HuH-7.5 (cell line): ENCODE results near the gene RTN3.
"Not testable (repeated sequence)": the region's sequence is repeated elsewhere in the genome, so short reads cannot be mapped to it uniquely, and the experiment has no call there.

Experiments
- DNase-seq: peaks from one replicate; pipeline ENCODE4 v3.0.0; 2011; ENCODE audit warnings: low spot score

RTN3 gene

DNA sequence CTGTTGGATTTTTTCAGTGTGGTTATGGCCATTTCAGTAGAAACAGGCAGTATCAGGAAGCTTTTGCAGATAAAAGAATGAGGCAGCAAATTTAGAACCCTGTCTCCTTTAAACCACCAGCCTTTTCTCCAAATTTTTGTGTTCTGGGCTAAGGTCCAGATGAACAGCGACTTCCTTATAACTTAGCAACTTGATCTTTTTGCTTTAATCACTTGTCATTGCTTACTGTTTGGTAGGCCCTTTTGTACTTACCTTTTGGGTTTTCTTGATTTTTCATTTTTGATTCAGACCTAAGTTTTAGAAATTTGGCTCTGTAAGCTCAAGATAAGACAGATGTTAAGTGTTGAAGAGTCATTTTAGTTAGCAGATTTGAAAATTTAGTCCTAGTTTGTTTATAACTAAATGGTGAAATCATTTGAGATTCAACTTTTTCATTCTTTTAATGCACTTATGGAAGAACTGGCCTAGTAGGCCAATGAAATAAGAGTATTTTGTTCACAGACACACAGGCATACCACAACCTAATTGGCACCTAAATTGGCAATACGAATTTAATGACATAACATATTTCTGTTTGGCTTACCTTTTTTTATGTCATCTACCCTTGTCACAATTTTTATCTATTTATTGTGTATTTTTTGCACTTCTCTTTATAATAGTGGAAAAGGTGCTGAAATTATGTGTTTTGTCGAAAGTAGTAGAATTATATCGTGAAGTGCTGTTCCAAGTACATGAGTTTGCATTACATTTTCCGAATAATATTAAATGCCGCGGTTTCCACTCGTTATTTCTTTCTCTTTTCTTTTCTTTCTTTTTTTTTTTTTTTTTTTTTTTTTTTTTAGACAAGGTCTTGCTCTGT is 2.1 kb downstream of the RTN3 start:
- DNase-seq = no peak

DNA sequence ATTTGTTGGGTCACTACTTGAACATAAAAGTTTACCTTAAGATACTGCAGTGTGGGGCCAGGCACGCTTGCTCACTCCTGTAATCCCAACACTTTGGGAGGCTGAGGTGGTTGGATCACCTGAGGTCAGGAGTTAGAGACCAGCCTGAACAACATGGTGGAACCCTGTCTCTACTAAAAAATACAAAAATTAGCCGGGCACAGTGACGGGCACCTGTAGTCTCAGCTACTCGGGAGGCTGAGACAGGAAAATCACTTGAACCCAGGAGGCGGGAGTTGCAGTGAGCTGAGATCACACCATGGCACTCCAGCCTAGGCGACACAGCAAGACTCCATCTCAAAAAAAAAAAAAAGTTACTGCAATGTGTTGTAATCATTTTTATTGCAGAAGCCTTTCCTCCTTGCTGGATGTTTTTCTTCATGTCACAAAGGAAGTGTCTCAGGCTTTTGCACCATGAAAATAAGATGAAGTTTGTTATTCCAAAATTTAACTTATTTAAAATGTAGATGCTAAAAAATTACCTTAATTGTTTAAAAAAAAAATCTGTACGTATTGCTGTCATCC is 3.9 kb downstream of the RTN3 start:
- not testable (repeated sequence) for DNase-seq

DNA sequence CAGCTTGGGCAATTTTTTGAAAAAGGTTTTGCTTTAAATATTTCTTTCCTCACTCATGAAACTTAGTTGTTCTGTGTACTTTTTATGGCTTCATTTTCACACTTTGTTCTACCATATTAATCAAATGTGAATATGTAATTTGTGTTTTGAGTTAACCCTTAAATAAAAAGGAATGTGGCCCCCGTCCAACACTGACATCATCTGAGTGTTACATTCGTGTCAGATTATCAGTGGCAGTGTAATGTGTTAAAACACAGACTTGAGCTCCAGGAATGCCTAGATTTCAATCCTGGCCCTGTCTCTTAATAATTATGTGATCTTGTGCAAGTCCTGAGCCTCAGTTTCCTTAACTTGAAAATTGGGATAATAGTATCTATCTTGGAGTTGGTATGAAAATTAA is 5.6 kb downstream of the RTN3 start:
- peak; percentile 18 for DNase-seq

DNA sequence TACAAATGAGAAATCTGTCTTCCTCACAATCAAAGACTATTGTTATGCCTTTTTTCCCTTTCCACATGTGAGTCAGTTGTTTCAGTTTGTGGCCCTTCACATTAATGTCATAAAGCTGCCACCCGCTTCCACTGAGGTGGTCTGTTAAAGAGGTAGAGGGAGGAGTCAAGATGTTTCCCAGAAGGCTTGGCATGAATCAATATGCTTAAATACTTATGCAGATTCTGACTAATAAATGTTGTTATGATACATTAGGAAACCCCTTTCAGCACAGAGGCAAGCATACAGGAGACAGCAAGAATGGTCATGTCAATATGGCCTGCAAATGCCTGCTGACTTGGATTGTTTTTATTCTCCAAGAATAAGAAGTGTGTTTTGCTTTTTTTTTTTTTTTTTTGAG is 6.5 kb downstream of the RTN3 start:
- DNase-seq = peak; percentile 5

DNA sequence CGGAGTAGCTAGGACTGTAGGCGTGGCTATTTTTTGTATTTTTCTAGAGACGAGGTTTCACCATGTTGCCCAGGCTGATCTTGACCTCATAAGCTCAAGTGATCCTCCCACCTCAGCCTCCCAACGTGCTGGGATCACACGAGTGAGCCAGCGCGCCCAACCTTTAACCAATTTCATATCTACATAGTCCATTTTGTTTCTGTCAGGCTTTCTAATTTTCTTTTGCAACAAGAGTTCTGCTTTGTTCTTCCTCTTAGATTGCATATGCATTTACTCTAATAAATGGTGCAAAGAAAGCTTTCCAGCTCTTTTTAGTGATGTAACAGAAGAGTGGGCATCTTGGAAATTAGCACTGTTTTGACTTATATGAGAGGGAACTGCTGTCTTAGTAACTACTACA is 13.3 kb downstream of the RTN3 start:
- DNase-seq = no peak

DNA sequence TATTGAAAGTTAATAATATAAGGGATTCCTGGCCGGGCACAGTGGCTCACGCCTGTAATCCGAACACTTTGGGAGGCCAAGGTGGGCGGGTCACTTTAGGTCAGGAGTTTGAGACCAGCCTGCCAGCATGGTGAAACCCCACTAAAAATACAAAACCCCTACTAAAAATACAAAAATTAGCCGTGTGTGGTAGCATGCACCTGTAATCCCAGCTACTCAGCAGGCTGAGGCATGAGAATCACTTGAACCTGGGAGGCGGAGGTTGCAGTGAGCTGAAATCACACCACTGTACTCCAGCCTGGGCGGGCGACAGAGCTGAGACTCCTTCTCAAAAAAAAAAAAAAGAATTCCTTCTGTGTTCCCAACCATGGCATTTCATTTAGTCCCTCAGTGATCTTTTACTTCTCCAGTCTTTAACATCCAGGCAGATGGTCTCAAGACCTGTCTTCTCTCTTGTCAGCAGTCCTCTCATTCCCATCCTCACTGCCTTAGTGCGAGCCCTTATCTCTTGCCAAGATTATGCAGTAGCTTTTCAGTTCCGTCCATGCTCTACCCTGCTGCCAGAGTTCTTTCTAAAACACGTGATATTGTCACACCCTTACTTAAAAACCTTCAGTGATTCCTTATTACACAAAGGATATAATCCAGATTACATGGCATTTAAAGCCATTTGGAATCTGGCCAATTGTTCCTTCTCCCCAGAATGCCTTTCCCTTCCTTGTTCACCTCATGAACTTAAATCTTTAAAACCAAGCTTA is 17.9 kb downstream of the RTN3 start:
- no peak for DNase-seq

DNA sequence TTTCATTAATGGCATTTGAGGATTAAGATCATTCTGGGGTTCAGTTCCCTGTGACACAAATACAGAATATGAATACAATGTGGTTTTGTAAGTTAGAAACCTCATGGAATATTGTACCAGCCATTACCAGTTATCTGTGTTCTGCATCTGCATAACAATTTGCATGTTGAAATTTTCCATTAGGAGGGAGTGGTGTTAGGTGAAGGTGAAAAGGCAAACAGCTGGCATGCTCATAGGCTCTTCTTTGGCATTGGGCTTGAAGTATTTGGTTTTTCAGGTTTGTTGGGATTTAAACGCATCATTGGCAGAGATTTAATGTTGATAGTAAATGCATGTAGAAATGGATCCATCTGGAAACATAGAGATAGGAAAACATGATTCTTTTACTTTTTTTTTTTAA is 18.6 kb downstream of the RTN3 start:
- no peak for DNase-seq

DNA sequence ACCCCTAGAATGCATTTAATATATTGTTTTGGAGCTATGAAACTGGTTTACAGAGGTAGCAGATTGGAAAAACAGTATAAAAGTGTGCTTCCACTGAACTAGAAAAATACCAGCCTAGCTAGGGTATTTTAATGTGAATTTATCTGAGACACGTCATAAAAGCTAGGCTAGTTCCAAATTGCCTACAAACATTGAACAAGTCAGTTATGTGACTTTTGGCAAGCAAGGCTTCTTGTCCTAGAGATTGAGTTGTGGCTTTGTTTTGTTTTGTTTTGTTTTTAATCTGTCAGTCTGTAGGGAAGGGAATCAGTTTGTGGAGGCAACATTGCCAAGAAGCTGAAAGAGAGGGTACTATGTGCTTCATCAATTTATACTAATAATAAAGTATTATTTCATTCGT is 24.2 kb downstream of the RTN3 start:
- DNase-seq = no peak

DNA sequence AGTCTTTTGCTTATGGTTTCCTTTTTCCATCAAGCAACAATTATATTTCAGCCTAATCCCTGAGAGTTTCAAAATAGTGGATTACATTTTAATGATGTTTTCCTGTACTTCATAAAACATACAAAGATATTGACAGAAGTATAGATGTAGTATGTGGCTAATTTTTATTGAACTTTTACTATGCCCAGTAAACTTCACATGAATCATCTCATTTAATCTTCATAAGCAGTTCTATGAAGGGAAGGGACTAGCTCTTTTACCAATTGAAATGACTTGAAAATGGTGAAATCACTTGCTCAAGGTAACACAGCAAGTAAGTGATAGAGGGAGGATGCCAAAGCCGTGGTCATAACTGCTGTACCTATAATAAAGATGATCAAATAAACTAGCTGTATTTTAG is 27.5 kb downstream of the RTN3 start:
- DNase-seq = no peak

DNA sequence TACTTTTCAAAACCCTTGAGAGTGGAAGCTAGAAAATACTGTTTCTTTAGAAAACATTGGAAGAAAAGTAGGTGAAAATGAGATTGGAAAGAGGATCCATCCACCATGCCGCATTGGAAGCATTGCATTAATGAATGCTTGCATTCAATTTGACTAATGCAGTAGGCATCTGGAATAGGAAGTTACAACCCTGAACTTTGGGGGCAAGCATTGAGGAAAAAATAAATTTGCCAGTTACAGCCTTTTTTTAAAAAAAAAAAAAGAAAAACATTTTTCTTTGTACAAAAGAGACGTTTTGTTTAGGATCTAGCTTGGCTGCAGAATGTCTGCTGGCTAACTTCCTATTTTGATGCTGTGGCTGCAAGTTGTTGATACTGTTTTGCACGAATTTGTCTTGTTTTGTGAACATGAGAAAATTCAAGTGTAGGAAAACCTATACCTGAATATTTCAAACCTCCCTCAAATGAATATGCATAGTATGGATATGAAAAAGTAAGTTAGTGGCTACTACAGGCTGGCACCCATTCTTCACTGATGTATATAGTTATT is 28.1 kb downstream of the RTN3 start:
- DNase-seq = no peak

DNA sequence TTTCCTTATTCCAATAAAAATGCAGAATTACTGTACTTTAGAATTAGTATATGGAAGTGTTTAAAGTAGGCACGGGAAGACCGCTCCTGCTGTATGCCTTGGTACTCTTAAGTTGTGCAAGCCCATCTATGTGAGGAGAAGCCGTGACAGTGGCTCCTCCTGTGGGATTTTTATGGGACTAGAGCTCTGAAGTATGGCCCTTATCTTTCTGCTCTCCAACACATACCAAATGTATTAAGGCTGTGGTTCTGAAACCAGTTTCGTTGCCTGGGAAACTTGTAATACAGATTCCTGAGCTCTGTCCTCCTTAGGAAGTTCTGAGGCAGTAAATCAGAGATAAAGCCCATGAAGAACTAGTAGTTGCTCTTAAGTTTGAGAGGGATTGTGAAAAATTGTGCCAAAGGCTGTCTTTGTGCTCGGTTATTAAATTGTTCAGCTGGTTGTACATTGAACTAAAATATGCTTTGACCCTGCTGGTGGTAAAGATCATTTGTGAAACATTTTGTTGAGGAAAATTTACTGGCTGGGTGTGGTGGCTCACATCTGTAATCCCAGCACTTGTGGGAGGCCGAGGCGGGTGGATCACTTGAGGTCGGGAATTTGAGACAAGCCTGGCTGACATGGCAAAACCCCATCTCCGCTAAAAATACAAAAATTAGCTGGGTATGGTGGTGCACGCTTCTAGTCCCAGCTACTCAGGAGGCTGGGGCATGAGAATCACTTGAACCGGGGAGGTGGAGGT is 29.3 kb downstream of the RTN3 start:
- DNase-seq = no peak

DNA sequence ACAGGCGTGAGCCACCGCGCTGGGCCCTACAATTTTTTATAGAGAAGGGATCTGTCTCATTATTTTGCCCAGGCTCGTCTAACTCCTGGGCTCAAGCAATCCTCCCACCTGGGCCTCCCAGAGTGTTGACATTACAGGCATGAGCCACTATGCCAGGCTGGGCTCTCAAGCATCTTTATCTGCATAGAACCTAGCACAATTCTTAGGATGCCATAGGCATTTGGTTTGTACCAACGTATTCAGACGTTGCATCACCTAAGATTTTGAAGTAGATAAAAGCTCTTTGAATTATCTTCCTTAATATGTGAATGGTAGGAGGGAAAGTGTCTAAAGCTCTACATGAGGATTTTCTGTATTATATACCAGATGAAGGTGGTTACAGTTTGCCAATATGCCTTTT is 30.5 kb downstream of the RTN3 start:
- DNase-seq = no peak

DNA sequence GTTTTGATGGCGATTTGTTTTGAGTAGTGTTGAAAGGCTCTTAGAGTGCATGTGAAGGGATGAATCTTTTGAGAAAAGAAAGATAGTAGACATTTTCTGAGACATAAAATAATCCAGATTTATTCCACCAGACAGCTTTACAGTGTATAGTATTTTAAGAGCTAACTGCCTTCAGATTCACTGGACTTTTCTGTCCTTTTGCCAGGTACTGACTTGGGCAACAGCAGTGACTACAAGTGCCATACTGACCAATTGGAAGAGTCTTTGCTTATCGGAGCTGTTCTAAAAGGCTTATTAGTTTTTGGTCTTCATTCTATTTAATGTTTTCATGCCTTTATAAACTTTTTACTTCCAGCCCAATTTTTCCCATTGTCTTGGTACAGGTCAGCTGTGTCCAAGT is 32.5 kb downstream of the RTN3 start:
- DNase-seq = no peak

DNA sequence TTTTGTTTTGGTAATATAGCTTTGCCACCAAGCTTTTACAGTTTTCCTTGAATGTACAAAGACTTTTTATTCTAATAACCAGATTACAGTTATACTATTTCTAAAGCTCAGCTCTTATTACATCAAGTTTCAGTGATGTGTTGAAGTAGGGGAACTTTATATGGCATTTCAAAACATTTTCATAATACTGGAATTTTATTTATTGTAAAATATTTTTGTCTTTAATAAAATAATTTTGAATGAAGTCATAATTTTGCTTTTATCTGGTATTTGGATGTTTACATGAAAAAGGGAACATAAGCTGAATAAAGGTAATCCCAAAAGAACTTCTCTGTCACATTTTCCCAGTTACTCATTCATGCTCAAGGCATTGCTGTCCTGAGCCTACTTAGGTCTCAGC is 34.7 kb downstream of the RTN3 start:
- DNase-seq = no peak

DNA sequence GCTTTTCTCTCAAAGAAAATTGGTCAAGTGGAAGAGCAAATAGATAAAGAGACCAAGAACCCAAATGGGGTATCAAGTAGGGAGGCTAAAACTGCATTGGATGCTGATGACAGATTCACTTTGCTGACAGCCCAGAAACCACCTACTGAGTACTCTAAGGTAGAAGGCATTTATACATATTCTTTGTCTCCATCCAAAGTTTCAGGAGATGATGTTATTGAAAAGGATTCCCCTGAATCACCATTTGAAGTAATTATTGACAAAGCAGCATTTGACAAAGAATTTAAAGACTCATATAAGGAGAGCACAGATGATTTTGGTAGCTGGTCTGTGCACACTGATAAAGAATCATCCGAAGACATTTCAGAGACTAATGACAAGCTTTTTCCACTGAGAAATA is 37.7 kb downstream of the RTN3 start:
- no peak for DNase-seq

DNA sequence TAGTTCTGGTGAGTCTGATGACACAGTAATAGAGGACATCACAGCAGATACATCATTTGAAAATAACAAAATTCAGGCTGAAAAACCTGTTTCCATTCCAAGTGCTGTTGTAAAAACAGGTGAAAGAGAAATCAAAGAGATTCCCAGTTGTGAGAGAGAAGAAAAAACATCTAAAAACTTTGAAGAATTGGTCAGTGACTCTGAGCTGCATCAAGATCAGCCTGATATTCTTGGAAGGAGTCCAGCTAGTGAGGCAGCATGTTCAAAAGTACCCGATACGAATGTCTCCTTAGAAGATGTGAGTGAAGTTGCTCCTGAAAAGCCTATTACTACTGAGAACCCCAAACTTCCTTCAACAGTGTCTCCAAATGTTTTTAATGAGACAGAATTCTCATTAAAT is 38.7 kb downstream of the RTN3 start:
- no peak for DNase-seq

DNA sequence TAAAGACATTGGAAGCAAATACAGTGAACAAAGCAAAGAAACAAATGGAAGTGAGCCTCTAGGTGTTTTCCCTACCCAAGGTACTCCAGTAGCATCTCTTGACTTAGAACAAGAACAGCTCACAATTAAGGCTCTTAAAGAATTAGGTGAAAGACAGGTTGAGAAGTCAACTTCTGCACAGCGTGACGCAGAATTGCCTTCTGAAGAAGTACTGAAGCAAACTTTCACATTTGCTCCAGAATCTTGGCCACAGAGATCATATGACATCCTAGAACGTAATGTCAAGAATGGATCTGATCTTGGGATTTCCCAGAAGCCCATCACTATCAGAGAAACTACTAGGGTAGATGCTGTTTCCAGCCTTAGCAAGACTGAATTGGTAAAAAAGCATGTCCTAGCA is 39.3 kb downstream of the RTN3 start:
- DNase-seq = no peak

DNA sequence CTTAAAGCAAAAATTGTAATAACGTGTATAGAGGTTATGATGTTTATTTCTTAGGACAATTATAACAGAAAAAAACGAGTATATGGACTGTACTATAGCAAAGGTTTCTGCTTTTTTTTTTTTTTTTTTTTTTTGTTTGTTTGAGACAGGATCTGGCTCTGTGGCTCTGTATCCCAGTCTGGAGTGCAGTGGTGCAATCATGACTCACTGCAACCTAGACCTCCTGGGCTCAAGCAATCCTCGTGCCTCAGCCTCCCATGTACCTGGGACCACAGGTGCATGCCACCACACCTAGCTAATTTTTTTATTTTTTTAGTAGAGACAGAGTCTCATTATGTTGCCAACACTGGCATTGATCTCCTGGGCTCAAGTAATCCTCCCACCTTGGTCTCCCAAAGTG is 48.0 kb downstream of the RTN3 start:
- DNase-seq = no peak

DNA sequence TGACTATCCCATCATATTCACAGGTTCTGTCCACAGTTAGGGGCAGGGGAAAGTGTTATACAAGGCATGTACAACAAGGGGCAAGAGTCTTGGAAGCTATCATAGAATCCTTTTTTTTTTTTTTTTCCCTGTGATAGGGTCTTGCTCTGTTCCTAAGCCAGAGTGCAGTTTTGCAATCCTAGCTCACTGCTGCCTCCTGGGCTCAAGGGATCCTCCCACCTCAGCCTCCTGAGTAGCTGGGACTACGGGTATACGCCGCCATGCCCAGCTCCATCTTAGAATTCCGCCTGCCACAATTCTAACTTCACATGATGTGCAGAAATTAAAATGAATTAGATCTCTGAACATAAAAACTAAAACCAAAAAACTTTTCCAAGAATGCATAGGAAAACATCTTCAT is 55.6 kb downstream of the RTN3 start:
- no peak for DNase-seq

DNA sequence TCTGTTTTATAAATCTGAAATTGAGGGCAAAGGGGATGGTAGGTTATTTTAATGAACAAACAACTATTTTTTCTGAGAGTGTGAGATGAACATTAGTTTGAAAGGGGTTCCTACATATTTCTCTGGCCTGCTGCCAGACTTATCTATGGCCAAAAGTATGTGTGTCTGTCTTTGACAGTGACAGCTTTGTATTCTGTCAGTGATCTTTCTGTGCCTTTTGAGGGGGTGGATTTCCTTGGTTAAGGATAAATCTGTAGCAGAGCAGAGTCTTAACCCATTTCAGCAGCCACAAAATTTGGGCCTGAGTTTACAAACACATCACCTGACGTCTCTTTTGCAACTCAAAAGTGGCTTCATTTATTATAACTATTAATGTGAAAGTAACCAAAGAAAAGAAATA is 56.4 kb downstream of the RTN3 start:
- DNase-seq = no peak

DNA sequence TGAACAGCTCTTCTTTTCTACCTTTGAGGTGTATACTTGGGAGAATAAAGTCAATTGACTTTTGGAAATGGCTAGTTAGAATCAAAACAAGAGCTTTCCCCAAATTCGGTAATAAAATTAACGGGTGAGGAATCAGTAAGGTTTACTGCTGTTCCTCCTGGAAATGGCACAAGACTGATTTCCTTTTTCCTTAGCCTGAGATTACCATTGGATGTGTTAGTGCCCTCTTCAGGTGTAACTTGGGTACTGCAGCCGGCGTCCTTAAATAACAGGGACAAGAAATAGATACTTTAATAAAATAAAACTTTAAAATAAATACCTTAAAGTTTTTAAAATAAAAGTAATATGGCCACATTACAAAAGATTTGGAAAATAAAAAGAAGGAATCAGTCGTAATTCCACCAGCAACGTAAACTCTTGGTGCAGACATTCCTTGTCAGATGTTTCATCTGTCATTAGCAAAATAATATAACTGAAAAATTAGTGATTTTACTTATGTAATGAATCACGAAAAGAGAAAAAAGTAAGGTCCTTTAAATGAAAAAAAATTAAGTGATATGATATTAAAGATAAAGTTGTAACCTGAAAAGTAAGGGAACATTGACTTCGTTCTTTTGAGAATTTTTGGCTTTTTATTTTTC is 57.5 kb downstream of the RTN3 start:
- DNase-seq = no peak
